Testis (tissue), 2 donors: Measurements from ENCODE around the gene PHF12.

ENCODE experiments used
- CTCF ChIP-seq, 3 experiments: fragments of 450-650 bp in 2 of 3; fragments of 200-600 bp in 1 of 3; sonication (generic) in 1 of 3; IDR thresholded peaks; one replicate each; pipeline ENCODE4 v1.5.1; 2016 to 2019; ENCODE audit warnings: antibody characterized with exemption in 3 of 3, mild to moderate bottlenecking in 2 of 3, moderate library complexity in 1 of 3
- POLR2A ChIP-seq: fragments of 450-650 bp; IDR thresholded peaks from one replicate; pipeline ENCODE4 v1.6.1; 2017; ENCODE audit warnings: antibody characterized with exemption, mild to moderate bottlenecking, moderate library complexity

DNA sequence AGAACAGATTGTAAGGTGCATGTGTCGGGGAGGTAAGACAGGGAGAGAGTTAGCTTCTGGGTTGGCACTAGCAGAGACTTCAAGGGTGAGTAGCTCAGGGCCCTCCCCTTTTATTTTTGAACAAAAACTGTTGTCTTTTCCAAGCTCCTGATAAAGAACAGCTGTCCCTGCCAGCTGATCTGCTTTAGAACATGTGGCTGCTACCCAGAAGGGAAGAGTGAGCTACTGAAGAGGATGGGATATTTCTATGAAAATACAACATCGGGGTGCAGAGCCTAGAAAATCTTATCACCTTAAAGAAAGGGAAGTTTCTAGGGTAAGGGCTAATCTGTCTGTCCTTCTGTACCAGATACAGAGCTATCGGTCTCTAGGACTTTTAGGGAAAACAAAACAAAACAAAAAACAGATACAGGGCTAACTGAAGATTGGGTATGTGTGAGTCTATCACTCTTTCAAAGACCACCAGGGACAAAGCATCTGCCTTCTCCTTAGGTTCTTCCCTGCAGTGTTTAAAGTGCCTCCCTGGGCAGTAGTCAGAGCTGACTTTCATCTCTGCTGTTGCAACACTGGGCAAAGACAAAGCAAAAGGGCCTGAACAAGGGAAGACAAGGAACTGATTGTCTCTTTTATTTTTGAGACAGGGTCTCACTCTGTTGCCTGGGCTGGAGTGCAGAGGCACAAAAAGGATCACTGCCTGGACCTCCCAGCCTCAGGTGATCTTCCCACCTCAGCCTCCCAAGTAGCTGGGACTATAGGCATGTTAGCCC is 43.4 kb downstream of the PHF12 start:
- no peak for TF ChIP-seq POLR2A
- TF ChIP-seq CTCF (IDR thresholded peaks at IDR 0.05): no peak
